Astrocyte of the spinal cord (primary cell): ENCODE data around the gene FBXW11.

Experiments used
- DNase-seq: peaks from one replicate; pipeline ENCODE4 v3.0.0; 2011; ENCODE audit warnings: low read depth, low spot score
- H3K4me3 ChIP-seq: 2 replicates; pipeline ENCODE4 v1.5.1; 2011; ENCODE audit warnings: low read depth, mild to moderate bottlenecking, low read length, moderate library complexity
- in situ Hi-C: cut with HindIII; loops from 2 replicates; pipeline ENCODE4 v1.10.0; 2017; ENCODE audit warnings: low sequenced_read_pairs
- TF ChIP-seq, protein P1 (sequence below): IDR thresholded peaks from 2 replicates; pipeline ENCODE4 v1.5.1; 2012; ENCODE audit warnings: low read depth, mild to moderate bottlenecking, low read length, inconsistent platforms

FBXW11 gene

DNA sequence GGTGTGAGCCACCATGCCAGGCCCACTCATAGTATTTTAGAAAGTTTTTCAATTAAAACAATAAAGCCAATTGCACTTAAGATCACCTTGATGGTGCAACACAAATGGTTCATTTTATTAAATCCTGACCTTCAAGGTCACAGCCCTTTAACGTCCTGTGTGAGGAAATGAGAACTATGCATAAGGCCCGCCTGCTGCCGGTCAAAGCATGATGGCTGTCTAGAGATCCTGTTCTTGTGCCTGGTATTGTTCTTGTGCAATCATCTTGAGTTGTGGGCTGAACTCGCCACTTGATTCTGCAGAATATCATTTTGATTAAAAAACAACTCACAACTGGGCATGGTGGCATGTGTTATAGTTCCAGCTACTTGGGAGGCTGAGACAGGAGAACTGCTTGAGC lies 43.6 kb upstream of the FBXW11 start:
- H3K4me3 ChIP-seq, result no peak overlapping the region
- in situ Hi-C loops, result no loop called here
- TF ChIP-seq, protein P1, sequence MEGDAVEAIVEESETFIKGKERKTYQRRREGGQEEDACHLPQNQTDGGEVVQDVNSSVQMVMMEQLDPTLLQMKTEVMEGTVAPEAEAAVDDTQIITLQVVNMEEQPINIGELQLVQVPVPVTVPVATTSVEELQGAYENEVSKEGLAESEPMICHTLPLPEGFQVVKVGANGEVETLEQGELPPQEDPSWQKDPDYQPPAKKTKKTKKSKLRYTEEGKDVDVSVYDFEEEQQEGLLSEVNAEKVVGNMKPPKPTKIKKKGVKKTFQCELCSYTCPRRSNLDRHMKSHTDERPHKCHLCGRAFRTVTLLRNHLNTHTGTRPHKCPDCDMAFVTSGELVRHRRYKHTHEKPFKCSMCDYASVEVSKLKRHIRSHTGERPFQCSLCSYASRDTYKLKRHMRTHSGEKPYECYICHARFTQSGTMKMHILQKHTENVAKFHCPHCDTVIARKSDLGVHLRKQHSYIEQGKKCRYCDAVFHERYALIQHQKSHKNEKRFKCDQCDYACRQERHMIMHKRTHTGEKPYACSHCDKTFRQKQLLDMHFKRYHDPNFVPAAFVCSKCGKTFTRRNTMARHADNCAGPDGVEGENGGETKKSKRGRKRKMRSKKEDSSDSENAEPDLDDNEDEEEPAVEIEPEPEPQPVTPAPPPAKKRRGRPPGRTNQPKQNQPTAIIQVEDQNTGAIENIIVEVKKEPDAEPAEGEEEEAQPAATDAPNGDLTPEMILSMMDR, result no peak
- no peak for DNase-seq

DNA sequence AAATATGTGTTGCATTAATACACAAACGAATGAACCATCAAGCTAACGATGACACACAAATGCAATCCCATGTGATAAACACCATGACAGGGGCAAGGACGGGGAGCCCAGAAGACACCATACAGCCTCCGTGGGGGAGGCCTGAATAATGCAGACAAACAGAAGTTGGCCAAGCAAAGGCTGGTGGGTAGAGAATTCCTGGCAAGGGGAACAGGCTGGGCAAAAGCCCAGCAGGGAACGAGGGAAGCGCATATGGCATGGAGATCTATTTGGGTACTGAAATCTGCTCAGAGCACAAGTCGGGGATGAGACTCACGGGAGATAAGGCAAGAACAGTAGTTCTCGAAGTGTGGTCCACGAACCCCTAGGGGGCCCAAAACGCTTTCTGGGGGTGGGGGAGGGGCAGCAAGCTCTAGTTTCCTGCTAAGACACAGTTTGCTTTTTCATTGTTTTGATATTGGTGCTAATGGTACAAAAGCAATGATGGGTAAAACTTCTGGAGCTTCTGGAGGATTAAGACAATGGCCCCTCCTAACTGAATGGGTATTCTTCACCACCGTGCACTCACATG lies 42.9 kb upstream of the FBXW11 start:
- in situ Hi-C loops, result no loop called here
- H3K4me3 ChIP-seq, result no peak overlapping the region
- no peak for DNase-seq
- TF ChIP-seq, protein P1, result no peak

DNA sequence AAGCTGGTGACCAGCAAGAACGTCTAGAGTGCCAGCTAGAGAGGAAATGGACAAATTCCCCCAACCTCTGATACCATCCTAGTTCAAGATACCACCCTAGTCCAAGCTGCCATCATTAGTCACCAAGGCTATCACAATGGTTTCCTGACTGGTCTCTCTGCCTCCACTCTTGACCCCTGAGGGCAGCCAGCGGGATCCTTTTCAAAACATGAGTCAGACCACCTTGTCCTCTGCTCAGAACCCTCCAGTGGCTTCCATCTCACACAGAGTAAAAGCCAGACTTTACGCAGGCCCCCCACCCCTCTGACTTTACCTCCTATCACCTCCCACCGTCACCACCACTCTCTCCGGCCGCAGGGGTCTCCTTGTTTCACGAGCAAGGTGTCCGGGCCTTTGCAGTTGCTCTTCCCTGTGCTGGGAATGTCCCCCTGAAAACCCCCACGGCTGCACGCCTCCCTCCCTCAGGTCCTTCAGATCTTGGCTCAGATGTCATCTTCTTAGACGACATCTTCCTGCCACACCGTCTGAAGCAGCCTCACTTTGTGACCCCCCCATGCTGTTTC lies 42.2 kb upstream of the FBXW11 start:
- H3K4me3 ChIP-seq, result no peak overlapping the region
- in situ Hi-C loops, result no loop called here
- no peak for DNase-seq
- TF ChIP-seq, protein P1, result no peak

GRCh38 chr5:172048170-172048422 lies 41.7 kb upstream of the FBXW11 start:
- no peak for DNase-seq
- in situ Hi-C loops, result no loop called here
- TF ChIP-seq, protein P1, result no peak
- no peak overlapping the region for H3K4me3 ChIP-seq

- H3K4me3 ChIP-seq, result no peak overlapping the region
- TF ChIP-seq, protein P1, result no peak
- in situ Hi-C loops, result no loop called here
- DNase-seq, result no peak
Observed at GRCh38 chr5:172046593-172046992, 40.2 kb upstream of the FBXW11 start.

DNA sequence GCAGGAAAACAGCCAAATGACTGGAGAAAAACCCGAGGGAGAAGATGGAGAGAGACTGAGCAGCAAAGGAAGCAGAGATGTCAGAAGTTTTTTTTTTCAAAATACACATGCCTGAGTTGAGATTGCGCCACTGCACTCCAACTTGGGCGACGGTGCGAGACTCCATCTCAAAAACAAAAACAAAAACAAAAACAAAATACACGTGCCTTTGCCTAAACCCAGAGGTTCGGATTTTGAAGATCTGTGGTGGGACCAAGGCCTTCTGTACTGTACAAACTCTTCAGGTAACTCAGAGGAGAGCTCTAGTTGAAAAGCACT lies 38.8 kb upstream of the FBXW11 start:
- in situ Hi-C loops, result no loop called here
- H3K4me3 ChIP-seq, result no peak overlapping the region
- TF ChIP-seq, protein P1, result no peak
- no peak for DNase-seq
